Activated CD4-positive, alpha-beta memory T cell treated with anti-CD3 and anti-CD28 coated beads, Interleukin-2, amount 10 ng/mL, durations not matched to agents 7 days and 5 days (primary cell): Measurements from ENCODE around the gene LPP. TPM values are rescaled to one million over a fixed set of nuclear protein-coding genes. Genes with fewer than 3 reads are reported as not detected.

Experiments used
- CTCF ChIA-PET: fragments of 350-600 bp; sonication (Branson Sonifier 250); formaldehyde crosslinking; loops from one replicate; lab custom pipeline; 2021; ENCODE audit warnings: antibody characterized with exemption, inconsistent platforms; lab: Charles Lee
- POLR2A ChIA-PET: fragments of 350-600 bp; sonication (Branson Sonifier 250); formaldehyde crosslinking; loops from one replicate; lab custom pipeline; 2021; ENCODE audit warnings: antibody characterized with exemption; lab: Charles Lee
- DNase-seq: peaks from one replicate; pipeline ENCODE4 v3.0.0-alpha.2; 2020
- H3K27ac Mint-ChIP-seq: one replicate; pipeline ENCODE4 v1.8.0; 2021; ENCODE audit warnings: mild to moderate bottlenecking, mixed read lengths
- H3K27me3 Mint-ChIP-seq: one replicate; pipeline ENCODE4 v1.8.0; 2021; ENCODE audit warnings: mixed read lengths
- H3K36me3 Mint-ChIP-seq: one replicate; pipeline ENCODE4 v1.8.0; 2021; ENCODE audit warnings: low read depth, mixed read lengths
- H3K4me1 Mint-ChIP-seq: one replicate; pipeline ENCODE4 v1.8.0; 2021; ENCODE audit warnings: mixed read lengths
- H3K4me3 Mint-ChIP-seq: one replicate; pipeline ENCODE4 v1.8.0; 2021; ENCODE audit warnings: mild to moderate bottlenecking, mixed read lengths
- H3K9me3 Mint-ChIP-seq: one replicate; pipeline ENCODE4 v1.8.0; 2021; ENCODE audit warnings: mixed read lengths
- total RNA-seq, 2 experiments: library from RNA; stranded (reverse); gene quantifications; one replicate each; pipeline ENCODE4 v1.2.3, GENCODE V29; 2021

LPP gene
- total RNA-seq, 2 experiments from 2014 or later: 51.4 to 52.4 TPM

DNA sequence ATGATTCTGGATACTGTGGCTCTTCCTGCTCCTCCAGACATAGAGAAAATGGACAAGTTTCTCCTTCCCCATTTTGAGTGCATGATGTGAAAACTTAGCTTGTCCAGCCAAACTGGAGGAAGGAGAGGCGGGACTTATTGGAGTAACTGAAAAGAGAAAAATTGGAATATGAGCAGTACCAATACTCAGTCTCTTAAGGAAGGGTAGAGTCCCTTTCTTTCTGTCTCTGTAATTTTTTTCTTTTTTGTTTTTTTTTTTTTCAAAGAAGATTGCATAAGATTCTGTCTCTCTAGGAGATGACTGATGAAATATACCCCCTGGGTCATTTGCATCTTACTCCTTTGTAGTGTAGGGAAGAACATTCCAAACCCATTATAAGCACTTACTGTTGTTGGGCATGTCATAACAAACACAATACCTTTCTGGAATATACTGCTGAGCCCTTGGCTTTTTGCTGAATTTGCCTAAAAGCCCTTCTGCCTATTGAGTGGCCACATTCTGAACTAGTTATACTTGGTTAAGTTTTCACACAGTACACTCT is 519.8 kb downstream of the LPP start:
- ChIA-PET POLR2A (no interaction called here), CTCF (no interaction called here)
- no peaks in the 10 kb centered on the region for H3K9me3 Mint-ChIP-seq
- no peaks in the 10 kb centered on the region for H3K36me3 Mint-ChIP-seq
- no peak overlapping the region for H3K4me3 Mint-ChIP-seq
- DNase-seq: no peak
- no peaks in the 10 kb centered on the region for H3K4me1 Mint-ChIP-seq
- H3K27ac Mint-ChIP-seq: no peak overlapping the region
- H3K27me3 Mint-ChIP-seq: no peaks in the 10 kb centered on the region

DNA sequence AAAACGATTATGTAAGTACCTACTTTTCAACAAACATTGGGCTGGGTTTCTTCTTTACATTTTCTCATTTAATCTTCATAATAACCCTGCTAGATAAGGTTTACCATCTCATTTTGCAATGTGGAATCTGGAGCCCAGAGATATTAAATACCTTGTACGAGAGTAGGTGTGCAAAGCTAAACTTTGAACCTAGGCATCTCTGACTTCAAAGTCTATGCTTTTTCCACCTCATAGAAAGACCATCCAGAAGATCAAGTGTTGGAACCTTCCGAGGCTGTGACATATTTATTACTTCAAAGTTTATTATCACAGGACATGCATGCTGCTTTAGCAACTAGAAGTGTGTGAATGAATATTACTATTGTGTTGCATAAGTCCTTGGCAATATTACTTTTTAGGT is 520.6 kb downstream of the LPP start:
- POLR2A ChIA-PET: no interaction called here
- Mint-ChIP-seq H3K36me3 (no peaks in the 10 kb centered on the region), H3K27ac (no peak overlapping the region), H3K9me3 (no peaks in the 10 kb centered on the region), H3K4me1 (no peaks in the 10 kb centered on the region), H3K27me3 (no peaks in the 10 kb centered on the region), H3K4me3 (no peak overlapping the region)
- DNase-seq: no peak
- CTCF ChIA-PET: no interaction called here

- peaks cover 1% of the 10 kb centered on the region for H3K4me1 Mint-ChIP-seq
- no peak overlapping the region for H3K27ac Mint-ChIP-seq
- ChIA-PET CTCF (interaction anchor here (1.2 kb wide), 1 partner anchor 938 kb away, joined by 3 read pairs; no protein-coding TSS in a partner anchor), POLR2A (interaction anchor here (1.0 kb wide), 1 partner anchor 24 kb away, joined by 3 read pairs; no protein-coding TSS in a partner anchor)
- no peaks in the 10 kb centered on the region for H3K36me3 Mint-ChIP-seq
- no peaks in the 10 kb centered on the region for H3K27me3 Mint-ChIP-seq
- no peaks in the 10 kb centered on the region for H3K9me3 Mint-ChIP-seq
- H3K4me3 Mint-ChIP-seq: no peak overlapping the region
- no peak for DNase-seq
These were observed 523.4 kb downstream of the LPP start for GRCh38 chr3:188677344-188677743.

DNA sequence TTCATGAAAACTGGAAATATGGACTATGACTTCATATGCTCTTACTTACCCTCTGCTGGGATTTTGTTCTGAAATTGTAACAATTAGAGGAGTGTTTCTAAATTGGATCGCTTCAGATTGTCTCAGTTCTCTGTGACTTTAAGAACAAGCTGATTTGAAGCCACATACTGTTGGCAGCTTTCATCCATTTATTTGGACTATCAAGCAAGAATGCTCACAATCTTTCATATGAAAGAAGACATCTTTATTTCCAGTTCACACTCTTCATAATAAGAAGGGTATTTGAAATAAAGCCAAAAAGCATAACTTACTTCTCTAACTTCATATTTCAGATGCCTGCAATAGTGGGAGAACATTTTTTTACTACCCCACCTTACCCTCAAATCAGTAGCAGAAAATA is 526.2 kb downstream of the LPP start:
- H3K4me1 Mint-ChIP-seq: peaks cover 5% of the 10 kb centered on the region
- no peaks in the 10 kb centered on the region for H3K36me3 Mint-ChIP-seq
- H3K27ac Mint-ChIP-seq: no peak overlapping the region
- no peak for DNase-seq
- ChIA-PET POLR2A (no interaction called here), CTCF (no interaction called here)
- no peak overlapping the region for H3K4me3 Mint-ChIP-seq
- H3K27me3 Mint-ChIP-seq: no peaks in the 10 kb centered on the region
- H3K9me3 Mint-ChIP-seq: no peaks in the 10 kb centered on the region

- DNase-seq: no peak
- no peaks in the 10 kb centered on the region for H3K27me3 Mint-ChIP-seq
- no peaks in the 10 kb centered on the region for H3K9me3 Mint-ChIP-seq
- no peak overlapping the region for H3K27ac Mint-ChIP-seq
- no peak overlapping the region for H3K4me3 Mint-ChIP-seq
- H3K4me1 Mint-ChIP-seq: peaks cover 5% of the 10 kb centered on the region
- POLR2A ChIA-PET: no interaction called here
- H3K36me3 Mint-ChIP-seq: no peaks in the 10 kb centered on the region
- CTCF ChIA-PET: interaction anchor here (0.9 kb wide), 1 partner anchor 940 kb away, joined by 3 read pairs; no protein-coding TSS in a partner anchor
These were observed 526.6 kb downstream of the LPP start for GRCh38 chr3:188680605-188681004.

GRCh38 chr3:188682316-188682715 is 528.4 kb downstream of the LPP start:
- no peaks in the 10 kb centered on the region for H3K27me3 Mint-ChIP-seq
- DNase-seq: no peak
- H3K27ac Mint-ChIP-seq: no peak overlapping the region
- H3K9me3 Mint-ChIP-seq: no peaks in the 10 kb centered on the region
- no peaks in the 10 kb centered on the region for H3K36me3 Mint-ChIP-seq
- H3K4me3 Mint-ChIP-seq: no peak overlapping the region
- POLR2A ChIA-PET: no interaction called here
- H3K4me1 Mint-ChIP-seq: peaks cover 13% of the 10 kb centered on the region
- CTCF ChIA-PET: no interaction called here

GRCh38 chr3:188683032-188683521 is 529.1 kb downstream of the LPP start:
- Mint-ChIP-seq H3K27me3 (no peaks in the 10 kb centered on the region), H3K36me3 (no peaks in the 10 kb centered on the region), H3K4me3 (no peak overlapping the region), H3K27ac (no peak overlapping the region), H3K9me3 (no peaks in the 10 kb centered on the region), H3K4me1 (peaks cover 13% of the 10 kb centered on the region)
- ChIA-PET POLR2A (no interaction called here), CTCF (no interaction called here)
- no peak for DNase-seq

DNA sequence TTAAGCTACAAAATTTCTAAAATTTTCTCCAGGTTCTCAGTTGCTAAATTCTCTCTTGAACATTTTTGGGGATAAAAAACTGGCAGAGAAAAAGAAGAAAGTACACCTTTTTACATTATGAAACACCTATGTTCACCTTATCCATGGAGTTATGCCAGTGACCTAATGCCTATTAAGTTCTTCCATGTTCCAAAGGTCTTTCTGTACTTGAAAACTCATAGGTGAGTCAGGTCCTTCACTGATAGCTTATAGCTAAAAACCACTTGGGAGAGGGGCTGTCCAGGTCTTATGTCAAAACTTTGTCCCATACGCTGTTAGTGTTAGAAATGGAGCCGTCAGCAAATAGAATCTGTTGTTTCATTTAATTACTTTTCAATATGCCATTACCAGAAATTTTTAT is 530.3 kb downstream of the LPP start:
- Mint-ChIP-seq H3K4me1 (peaks cover 13% of the 10 kb centered on the region), H3K27ac (no peak overlapping the region), H3K9me3 (no peaks in the 10 kb centered on the region), H3K4me3 (no peak overlapping the region), H3K27me3 (no peaks in the 10 kb centered on the region), H3K36me3 (no peaks in the 10 kb centered on the region)
- ChIA-PET CTCF (no interaction called here), POLR2A (no interaction called here)
- no peak for DNase-seq

- Mint-ChIP-seq H3K27me3 (no peaks in the 10 kb centered on the region), H3K4me1 (peaks cover 13% of the 10 kb centered on the region), H3K36me3 (no peaks in the 10 kb centered on the region), H3K9me3 (no peaks in the 10 kb centered on the region), H3K4me3 (no peak overlapping the region), H3K27ac (no peak overlapping the region)
- DNase-seq: no peak
- CTCF ChIA-PET: interaction anchor here (1.4 kb wide), 1 partner anchor 947 kb away, joined by 4 read pairs; no protein-coding TSS in a partner anchor
- POLR2A ChIA-PET: no interaction called here
These were observed 531.8 kb downstream of the LPP start for GRCh38 chr3:188685789-188686188.

- H3K36me3 Mint-ChIP-seq: no peaks in the 10 kb centered on the region
- no peak overlapping the region for H3K27ac Mint-ChIP-seq
- H3K9me3 Mint-ChIP-seq: no peaks in the 10 kb centered on the region
- no peaks in the 10 kb centered on the region for H3K27me3 Mint-ChIP-seq
- peaks cover 13% of the 10 kb centered on the region for H3K4me1 Mint-ChIP-seq
- CTCF ChIA-PET: interaction anchor here (1.4 kb wide), 1 partner anchor 948 kb away, joined by 4 read pairs; no protein-coding TSS in a partner anchor
- POLR2A ChIA-PET: no interaction called here
- no peak overlapping the region for H3K4me3 Mint-ChIP-seq
- no peak for DNase-seq
These were observed 532.4 kb downstream of the LPP start for GRCh38 chr3:188686324-188686723.

DNA sequence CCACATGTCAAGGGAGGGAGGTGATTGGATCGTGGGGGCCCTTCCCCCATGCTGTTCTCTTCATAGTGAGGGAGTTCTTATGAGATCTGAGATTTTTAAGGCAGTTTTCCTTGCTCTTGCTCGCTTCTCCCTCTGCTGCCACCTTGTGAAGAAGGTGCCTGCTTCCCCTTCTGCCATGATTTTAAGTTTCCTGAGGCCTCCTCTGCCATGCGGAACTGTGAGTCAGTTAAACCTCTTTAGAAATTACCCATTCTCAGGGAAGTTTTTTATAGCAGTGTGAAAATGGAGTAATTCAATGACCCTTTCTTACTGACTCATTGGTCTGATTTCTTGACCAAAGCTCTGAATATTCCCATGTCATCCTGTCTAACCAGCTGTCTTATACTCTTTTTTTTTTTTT is 533.4 kb downstream of the LPP start:
- CTCF ChIA-PET: no interaction called here
- no peaks in the 10 kb centered on the region for H3K36me3 Mint-ChIP-seq
- no peak overlapping the region for H3K27ac Mint-ChIP-seq
- no peaks in the 10 kb centered on the region for H3K9me3 Mint-ChIP-seq
- no peak for DNase-seq
- no peak overlapping the region for H3K4me3 Mint-ChIP-seq
- POLR2A ChIA-PET: no interaction called here
- H3K4me1 Mint-ChIP-seq: peaks cover 11% of the 10 kb centered on the region
- H3K27me3 Mint-ChIP-seq: no peaks in the 10 kb centered on the region

GRCh38 chr3:188689101-188689574 is 535.2 kb downstream of the LPP start:
- no peak overlapping the region for H3K4me3 Mint-ChIP-seq
- no peaks in the 10 kb centered on the region for H3K9me3 Mint-ChIP-seq
- CTCF ChIA-PET: interaction anchor here (1.3 to 1.4 kb wide), 2 partner anchors 60 to 949 kb away, joined by 3 to 4 read pairs; no protein-coding TSS in a partner anchor
- no peak overlapping the region for H3K27ac Mint-ChIP-seq
- peaks cover 10% of the 10 kb centered on the region for H3K4me1 Mint-ChIP-seq
- POLR2A ChIA-PET: no interaction called here
- DNase-seq: no peak
- H3K27me3 Mint-ChIP-seq: no peaks in the 10 kb centered on the region
- no peaks in the 10 kb centered on the region for H3K36me3 Mint-ChIP-seq

DNA sequence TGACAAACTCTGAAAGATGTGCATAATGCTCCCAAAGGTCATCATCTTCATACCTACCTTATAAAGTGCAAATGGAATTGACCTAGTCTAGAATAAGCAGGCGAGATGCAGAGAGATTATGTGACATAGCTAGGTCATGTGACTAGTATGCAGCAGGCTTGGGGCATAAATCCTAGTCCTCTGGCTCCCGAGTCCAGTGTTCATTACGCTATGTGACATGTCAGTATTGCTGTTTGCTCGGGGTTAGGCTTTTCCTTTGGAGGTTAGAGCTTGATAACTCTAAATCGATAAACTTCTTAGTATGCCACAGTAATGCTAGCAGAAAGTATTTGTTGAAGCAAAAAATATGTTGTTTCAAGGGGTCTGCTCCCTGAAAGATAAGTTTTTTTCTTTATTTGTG is 536.1 kb downstream of the LPP start:
- Mint-ChIP-seq H3K9me3 (no peaks in the 10 kb centered on the region), H3K36me3 (no peaks in the 10 kb centered on the region), H3K27ac (no peak overlapping the region), H3K4me1 (peaks cover 9% of the 10 kb centered on the region), H3K4me3 (no peak overlapping the region), H3K27me3 (no peaks in the 10 kb centered on the region)
- ChIA-PET POLR2A (no interaction called here), CTCF (interaction anchor here (1.3 to 1.4 kb wide), 2 partner anchors 59 to 950 kb away, joined by 3 to 4 read pairs; no protein-coding TSS in a partner anchor)
- no peak for DNase-seq

- Mint-ChIP-seq H3K9me3 (no peaks in the 10 kb centered on the region), H3K27me3 (no peaks in the 10 kb centered on the region), H3K27ac (no peak overlapping the region), H3K4me1 (peaks cover 8% of the 10 kb centered on the region), H3K36me3 (no peaks in the 10 kb centered on the region), H3K4me3 (no peak overlapping the region)
- DNase-seq: no peak
- ChIA-PET POLR2A (no interaction called here), CTCF (no interaction called here)
These were observed 537.0 kb downstream of the LPP start for GRCh38 chr3:188691004-188691403.
